ENCODE data around the gene PPIG.

GRCh38 chr2:169599568-169599967 is 15.4 kb downstream of the PPIG start:
- TF ChIP-seq GATA3 (IDR thresholded peaks at IDR 0.05; ENCODE audit: low read depth, low read length) (no peak), GATA2 (IDR thresholded peaks at IDR 0.05; ENCODE audit: low read depth, low read length) (no peak)

Measured in SH-SY5Y (cell line).